Progenitor cell of endocrine pancreas (in vitro differentiated cells): ENCODE data around the gene SLC41A3. TPM values are rescaled to one million over a fixed set of nuclear protein-coding genes. Genes with fewer than 3 reads are reported as not detected.

ENCODE experiments used
- DNase-seq: peaks from one replicate; pipeline ENCODE4 v3.0.0; 2021; ENCODE audit warnings: low spot score; ENCODE audit not compliant: unreplicated experiment
- H3K27ac Mint-ChIP-seq: 2 replicates; pipeline ENCODE4 v1.8.0; 2021; ENCODE audit warnings: mild to moderate bottlenecking, moderate library complexity, mixed read lengths
- H3K27me3 Mint-ChIP-seq: 2 replicates; pipeline ENCODE4 v1.8.0; 2021; ENCODE audit warnings: mixed read lengths
- H3K36me3 Mint-ChIP-seq: 2 replicates; pipeline ENCODE4 v1.8.0; 2022; ENCODE audit warnings: mixed read lengths; ENCODE audit not compliant: insufficient read depth
- H3K4me1 Mint-ChIP-seq: 2 replicates; pipeline ENCODE4 v1.8.0; 2021; ENCODE audit warnings: low read depth, mixed read lengths
- H3K4me3 Mint-ChIP-seq: 2 replicates; pipeline ENCODE4 v1.8.0; 2021; ENCODE audit warnings: low read depth, mild to moderate bottlenecking, moderate library complexity, mixed read lengths
- H3K9me3 Mint-ChIP-seq: 2 replicates; pipeline ENCODE4 v1.8.0; 2021; ENCODE audit warnings: low read depth, mixed read lengths
- total RNA-seq: library from RNA; stranded (reverse); gene quantifications from 2 replicates; pipeline ENCODE4 v1.2.1, GENCODE V29; 2021
- TF ChIP-seq, protein P1 (sequence below): fragments of 200-600 bp; sonication (generic); IDR thresholded peaks from one replicate; pipeline ENCODE4 v1.5.0; 2021; ENCODE audit warnings: antibody characterized with exemption, mild to moderate bottlenecking; ENCODE audit not compliant: unreplicated experiment

SLC41A3 gene
- total RNA-seq, 1 donor from 2014 or later = 62.4 TPM

DNA sequence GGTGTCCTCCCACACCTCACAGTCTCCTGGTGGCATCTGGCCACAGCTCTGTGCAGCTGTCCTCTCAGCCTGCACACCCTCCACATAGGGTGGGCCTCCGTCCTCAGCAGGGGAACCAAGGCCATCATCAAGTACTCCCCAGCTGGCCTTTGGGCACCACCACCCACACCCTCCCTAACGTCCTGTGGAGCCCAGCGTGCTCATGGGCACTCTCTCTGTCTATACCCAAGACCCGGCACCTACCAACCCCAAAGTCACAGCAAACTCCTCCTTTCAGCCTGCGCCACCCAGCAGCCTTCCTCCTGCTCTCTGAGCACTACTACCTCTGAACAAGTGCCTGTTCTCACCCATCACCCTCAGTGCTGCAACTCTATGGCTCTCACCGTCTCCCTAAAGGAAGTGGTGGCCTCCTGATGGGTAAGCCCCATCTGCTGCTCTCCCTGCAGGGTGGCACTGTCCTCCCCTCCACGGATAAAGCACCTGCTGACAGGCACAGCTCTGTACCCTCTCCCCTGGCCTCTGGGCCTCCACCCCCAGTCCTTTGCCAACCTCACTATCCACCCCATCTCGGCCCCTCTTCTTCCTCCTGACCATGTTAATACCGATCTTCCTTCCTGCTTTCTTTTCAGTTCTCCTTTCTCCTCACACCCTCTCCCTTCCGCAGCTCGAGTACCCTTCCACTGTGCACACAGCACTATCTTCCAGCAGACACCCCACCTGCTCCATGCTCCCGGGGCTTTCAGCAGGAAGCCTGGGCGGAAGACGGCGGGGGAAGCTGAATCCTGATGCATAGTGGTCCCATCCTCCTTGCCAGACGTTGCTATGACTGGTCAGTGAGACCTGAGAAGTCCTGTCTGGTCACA is 31.5 kb downstream of the SLC41A3 start:
- Mint-ChIP-seq H3K27me3 (no peaks in the 10 kb centered on the region), H3K4me3 (no peak overlapping the region), H3K4me1 (peaks cover 4% of the 10 kb centered on the region), H3K36me3 (peaks cover 10% of the 10 kb centered on the region), H3K9me3 (peaks cover under 1% of the 10 kb centered on the region), H3K27ac (no peak overlapping the region)
- TF ChIP-seq, protein P1, sequence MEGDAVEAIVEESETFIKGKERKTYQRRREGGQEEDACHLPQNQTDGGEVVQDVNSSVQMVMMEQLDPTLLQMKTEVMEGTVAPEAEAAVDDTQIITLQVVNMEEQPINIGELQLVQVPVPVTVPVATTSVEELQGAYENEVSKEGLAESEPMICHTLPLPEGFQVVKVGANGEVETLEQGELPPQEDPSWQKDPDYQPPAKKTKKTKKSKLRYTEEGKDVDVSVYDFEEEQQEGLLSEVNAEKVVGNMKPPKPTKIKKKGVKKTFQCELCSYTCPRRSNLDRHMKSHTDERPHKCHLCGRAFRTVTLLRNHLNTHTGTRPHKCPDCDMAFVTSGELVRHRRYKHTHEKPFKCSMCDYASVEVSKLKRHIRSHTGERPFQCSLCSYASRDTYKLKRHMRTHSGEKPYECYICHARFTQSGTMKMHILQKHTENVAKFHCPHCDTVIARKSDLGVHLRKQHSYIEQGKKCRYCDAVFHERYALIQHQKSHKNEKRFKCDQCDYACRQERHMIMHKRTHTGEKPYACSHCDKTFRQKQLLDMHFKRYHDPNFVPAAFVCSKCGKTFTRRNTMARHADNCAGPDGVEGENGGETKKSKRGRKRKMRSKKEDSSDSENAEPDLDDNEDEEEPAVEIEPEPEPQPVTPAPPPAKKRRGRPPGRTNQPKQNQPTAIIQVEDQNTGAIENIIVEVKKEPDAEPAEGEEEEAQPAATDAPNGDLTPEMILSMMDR = no peak
- no peak for DNase-seq

DNA sequence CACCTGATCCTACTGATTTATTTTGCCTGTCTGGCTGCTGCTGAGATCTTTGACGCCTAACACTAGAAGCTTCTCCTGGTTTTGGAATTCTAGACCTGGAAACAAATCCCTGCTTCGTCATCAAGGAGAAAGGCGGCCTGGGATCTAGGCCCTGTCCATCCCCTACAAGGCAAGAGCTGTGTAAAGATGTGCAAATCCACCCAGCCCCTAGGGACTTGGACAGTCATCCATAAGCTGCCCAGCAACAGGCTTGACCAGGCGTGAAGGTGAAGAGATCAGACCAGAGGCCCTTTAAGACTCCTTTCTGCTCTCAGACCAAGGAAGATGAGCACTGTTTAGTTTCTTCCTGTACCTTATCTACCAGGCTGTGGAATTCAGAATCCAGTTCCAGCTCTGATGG is 32.2 kb downstream of the SLC41A3 start:
- TF ChIP-seq, protein P1 = no peak
- Mint-ChIP-seq H3K9me3 (peaks cover 3% of the 10 kb centered on the region), H3K27ac (no peak overlapping the region), H3K4me1 (peaks cover 2% of the 10 kb centered on the region), H3K27me3 (no peaks in the 10 kb centered on the region), H3K4me3 (no peak overlapping the region), H3K36me3 (peaks cover 13% of the 10 kb centered on the region)
- DNase-seq = no peak

DNA sequence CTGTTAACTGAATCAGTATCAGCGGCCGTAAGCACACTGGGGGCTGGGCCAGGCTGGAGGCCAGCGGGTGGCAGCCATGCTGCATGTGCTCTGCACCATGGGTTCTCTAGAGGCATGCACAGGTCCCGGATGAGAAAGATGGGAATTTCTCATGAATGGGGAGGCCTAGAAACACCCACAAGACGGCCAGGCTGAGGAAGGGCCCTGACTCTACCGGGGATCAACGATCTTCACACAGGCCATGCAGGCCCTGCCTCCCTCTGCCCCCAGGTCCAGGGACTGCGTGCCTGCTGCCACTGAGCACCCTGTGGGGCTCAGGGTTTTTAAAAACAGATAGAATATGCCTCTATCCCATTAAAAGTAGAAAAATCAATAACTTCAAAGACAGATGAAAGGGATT is 32.7 kb downstream of the SLC41A3 start:
- TF ChIP-seq, protein P1 = no peak
- H3K9me3 Mint-ChIP-seq = peaks cover 6% of the 10 kb centered on the region
- DNase-seq = no peak

DNA sequence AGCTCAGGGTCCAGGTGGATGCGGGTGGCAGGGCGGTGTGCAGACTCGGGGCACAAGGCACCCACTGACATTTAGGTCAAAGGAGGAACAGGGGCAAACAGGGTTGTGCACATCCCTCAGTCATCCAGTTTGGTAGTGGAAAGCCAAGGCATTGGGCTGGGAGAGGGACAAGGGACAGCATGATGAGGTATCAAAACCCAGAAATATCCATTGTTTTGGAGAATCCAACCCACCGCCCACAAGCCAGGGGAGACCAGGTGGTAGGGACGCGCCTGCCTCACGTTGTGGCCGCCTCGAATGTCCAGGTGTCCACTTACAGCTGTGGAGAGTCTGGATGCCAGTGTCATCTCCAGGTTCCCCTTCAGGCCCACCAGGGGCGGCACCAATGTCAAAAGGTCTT is 33.3 kb downstream of the SLC41A3 start:
- DNase-seq = no peak
- Mint-ChIP-seq H3K36me3 (peaks cover 20% of the 10 kb centered on the region), H3K4me3 (no peak overlapping the region), H3K9me3 (peaks cover 7% of the 10 kb centered on the region), H3K27me3 (no peaks in the 10 kb centered on the region), H3K27ac (no peak overlapping the region), H3K4me1 (peaks cover 2% of the 10 kb centered on the region)
- TF ChIP-seq, protein P1 = no peak

More for the DNA sequence above, 32.7 kb downstream of the SLC41A3 start:
- peaks cover 15% of the 10 kb centered on the region for H3K36me3 Mint-ChIP-seq
- no peak overlapping the region for H3K4me3 Mint-ChIP-seq
- peaks cover 2% of the 10 kb centered on the region for H3K4me1 Mint-ChIP-seq
- H3K27ac Mint-ChIP-seq = no peak overlapping the region
- no peaks in the 10 kb centered on the region for H3K27me3 Mint-ChIP-seq

DNA sequence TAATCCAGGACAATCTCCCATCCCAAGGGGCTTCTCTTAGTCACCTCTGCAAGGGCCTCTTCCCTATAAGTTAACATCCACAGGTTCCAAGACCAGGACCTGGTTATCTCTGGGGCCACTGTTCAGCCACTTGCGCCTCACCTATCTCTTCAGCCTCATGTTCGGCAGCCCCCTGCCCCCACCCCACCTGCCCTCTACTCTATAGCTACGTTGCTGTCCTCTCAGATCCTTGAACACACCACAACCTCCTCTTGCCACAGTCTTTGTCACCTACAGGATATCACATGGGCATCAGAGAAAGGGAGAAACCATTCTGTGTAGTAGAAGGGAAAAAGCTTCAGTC is 33.9 kb downstream of the SLC41A3 start:
- DNase-seq = no peak
- H3K27me3 Mint-ChIP-seq = no peaks in the 10 kb centered on the region

More for the DNA sequence above, 33.9 kb downstream of the SLC41A3 start:
- TF ChIP-seq, protein P1 = no peak
- H3K4me1 Mint-ChIP-seq = peaks cover 2% of the 10 kb centered on the region
- H3K36me3 Mint-ChIP-seq = peaks cover 22% of the 10 kb centered on the region
- H3K9me3 Mint-ChIP-seq = peaks cover 7% of the 10 kb centered on the region
- H3K27ac Mint-ChIP-seq = no peak overlapping the region
- H3K4me3 Mint-ChIP-seq = no peak overlapping the region
